Astrocyte of the spinal cord (primary cell): ENCODE results near the gene ADPRS.

Experiments
- DNase-seq: peaks from one replicate; pipeline ENCODE4 v3.0.0; 2011; ENCODE audit warnings: low read depth, low spot score
- H3K4me3 ChIP-seq: 2 replicates; pipeline ENCODE4 v1.5.1; 2011; ENCODE audit warnings: low read depth, mild to moderate bottlenecking, low read length, moderate library complexity
- CTCF ChIP-seq: IDR thresholded peaks from 2 replicates; pipeline ENCODE4 v1.5.1; 2012; ENCODE audit warnings: low read depth, mild to moderate bottlenecking, low read length, inconsistent platforms
- in situ Hi-C: cut with HindIII; loops from 2 replicates; pipeline ENCODE4 v1.10.0; 2017; ENCODE audit warnings: low sequenced_read_pairs

The ADPRS gene

GRCh38 chr1:36097693-36098585 lies 9.2 kb downstream of the ADPRS start:
- in situ Hi-C loops: no loop called here
- no peak overlapping the region for H3K4me3 ChIP-seq
- no peak for TF ChIP-seq CTCF
- DNase-seq: no peak

GRCh38 chr1:36098650-36099365 lies 10.1 kb downstream of the ADPRS start:
- TF ChIP-seq CTCF: no peak
- in situ Hi-C loops: no loop called here
- DNase-seq: no peak
- no peak overlapping the region for H3K4me3 ChIP-seq

- TF ChIP-seq CTCF: peak; percentile 84
- in situ Hi-C loops: no loop called here
- no peak overlapping the region for H3K4me3 ChIP-seq
- peak; percentile 76 for DNase-seq
Observed at GRCh38 chr1:36099681-36100341, 11.1 kb downstream of the ADPRS start.

GRCh38 chr1:36100376-36100775 lies 11.7 kb downstream of the ADPRS start:
- TF ChIP-seq CTCF: no peak
- in situ Hi-C loops: no loop called here
- no peak overlapping the region for H3K4me3 ChIP-seq
- DNase-seq: no peak

GRCh38 chr1:36101546-36101945 lies 12.9 kb downstream of the ADPRS start:
- H3K4me3 ChIP-seq: no peak overlapping the region
- no peak for DNase-seq
- in situ Hi-C loops: no loop called here
- TF ChIP-seq CTCF: no peak

- no peak for DNase-seq
- TF ChIP-seq CTCF: no peak
- in situ Hi-C loops: no loop called here
- no peak overlapping the region for H3K4me3 ChIP-seq
Observed at GRCh38 chr1:36106269-36106668, 17.6 kb downstream of the ADPRS start.
